ENCODE data around the gene AK8. TPM values are rescaled to one million over a fixed set of nuclear protein-coding genes. Genes with fewer than 3 reads are reported as not detected.
"Not testable (repeated sequence)": the region's sequence is repeated elsewhere in the genome, so short reads cannot be mapped to it uniquely, and the experiment has no call there.

Gene AK8
- total RNA-seq, 1 donor from 2014 or later = 0.25 TPM

- no peaks in the 10 kb centered on the region for H3K9me3 ChIP-seq
- no peak for DNase-seq (ENCODE audit: extremely low spot score in 2 of 2)
- no peaks in the 10 kb centered on the region for H3K27me3 ChIP-seq
- no peaks in the 10 kb centered on the region for H3K36me3 ChIP-seq
- intact Hi-C loops (cut with DNase I) = no loop called here
- no peak for TF ChIP-seq POLR2AphosphoS5 (IDR thresholded peaks at IDR 0.05; ENCODE audit: insufficient read depth in 1 of 2, low read depth in 1 of 2)
- TF ChIP-seq POLR2A (IDR thresholded peaks at IDR 0.05) = no peak
- no peaks in the 10 kb centered on the region for H3K4me1 ChIP-seq
- H3K27ac ChIP-seq = no peak overlapping the region
- H3K4me3 ChIP-seq = no peak overlapping the region
These were observed 154.3 kb downstream of the AK8 start for GRCh38 chr9:132723809-132724208.

- Histone ChIP-seq H3K4me1 (no peaks in the 10 kb centered on the region), H3K27ac (no peak overlapping the region), H3K9me3 (no peaks in the 10 kb centered on the region), H3K4me3 (no peak overlapping the region), H3K36me3 (no peaks in the 10 kb centered on the region), H3K27me3 (no peaks in the 10 kb centered on the region)
- intact Hi-C loops (cut with DNase I) = no loop called here
- DNase-seq (ENCODE audit: extremely low spot score in 2 of 2) = no peak
- no peak for TF ChIP-seq POLR2AphosphoS5 (IDR thresholded peaks at IDR 0.05; ENCODE audit: insufficient read depth in 1 of 2, low read depth in 1 of 2)
- no peak for TF ChIP-seq POLR2A (IDR thresholded peaks at IDR 0.05)
- TF ChIP-seq, protein P1, sequence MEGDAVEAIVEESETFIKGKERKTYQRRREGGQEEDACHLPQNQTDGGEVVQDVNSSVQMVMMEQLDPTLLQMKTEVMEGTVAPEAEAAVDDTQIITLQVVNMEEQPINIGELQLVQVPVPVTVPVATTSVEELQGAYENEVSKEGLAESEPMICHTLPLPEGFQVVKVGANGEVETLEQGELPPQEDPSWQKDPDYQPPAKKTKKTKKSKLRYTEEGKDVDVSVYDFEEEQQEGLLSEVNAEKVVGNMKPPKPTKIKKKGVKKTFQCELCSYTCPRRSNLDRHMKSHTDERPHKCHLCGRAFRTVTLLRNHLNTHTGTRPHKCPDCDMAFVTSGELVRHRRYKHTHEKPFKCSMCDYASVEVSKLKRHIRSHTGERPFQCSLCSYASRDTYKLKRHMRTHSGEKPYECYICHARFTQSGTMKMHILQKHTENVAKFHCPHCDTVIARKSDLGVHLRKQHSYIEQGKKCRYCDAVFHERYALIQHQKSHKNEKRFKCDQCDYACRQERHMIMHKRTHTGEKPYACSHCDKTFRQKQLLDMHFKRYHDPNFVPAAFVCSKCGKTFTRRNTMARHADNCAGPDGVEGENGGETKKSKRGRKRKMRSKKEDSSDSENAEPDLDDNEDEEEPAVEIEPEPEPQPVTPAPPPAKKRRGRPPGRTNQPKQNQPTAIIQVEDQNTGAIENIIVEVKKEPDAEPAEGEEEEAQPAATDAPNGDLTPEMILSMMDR (IDR thresholded peaks at IDR 0.05) = no peak
These were observed 155.5 kb downstream of the AK8 start for GRCh38 chr9:132722564-132723065.

DNA sequence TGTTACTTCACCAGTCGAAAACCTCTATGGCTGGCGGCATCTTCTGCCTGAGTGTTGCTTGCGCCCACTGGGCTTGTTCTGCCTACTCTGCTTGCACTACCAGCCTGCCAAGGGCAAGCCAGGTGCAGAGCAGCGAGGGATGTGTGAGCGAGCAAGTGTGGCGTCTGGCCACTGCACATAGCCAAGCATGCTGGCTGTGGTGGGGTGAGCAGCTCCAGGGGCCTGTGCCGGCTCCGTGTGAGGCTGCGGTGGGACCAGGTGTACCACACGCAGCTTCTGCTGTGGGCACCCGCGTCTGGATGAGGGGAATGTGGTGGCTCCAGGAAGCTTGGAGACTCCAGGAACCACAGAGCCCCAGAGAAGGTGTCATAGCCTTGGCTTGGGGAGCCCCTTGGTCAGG is 156.4 kb downstream of the AK8 start:
- no peak overlapping the region for H3K27ac ChIP-seq
- DNase-seq (ENCODE audit: extremely low spot score in 2 of 2) = no peak
- no peaks in the 10 kb centered on the region for H3K36me3 ChIP-seq
- H3K27me3 ChIP-seq = no peaks in the 10 kb centered on the region
- no peaks in the 10 kb centered on the region for H3K9me3 ChIP-seq
- intact Hi-C loops (cut with DNase I) = no loop called here
- H3K4me1 ChIP-seq = no peaks in the 10 kb centered on the region
- TF ChIP-seq, protein P1 (IDR thresholded peaks at IDR 0.05) = no peak
- TF ChIP-seq POLR2A (IDR thresholded peaks at IDR 0.05) = no peak
- no peak for TF ChIP-seq POLR2AphosphoS5 (IDR thresholded peaks at IDR 0.05; ENCODE audit: insufficient read depth in 1 of 2, low read depth in 1 of 2)
- no peak overlapping the region for H3K4me3 ChIP-seq

- H3K27ac ChIP-seq; intact Hi-C loops (cut with DNase I); H3K27me3 ChIP-seq; H3K9me3 ChIP-seq; H3K4me3 ChIP-seq; H3K36me3 ChIP-seq; H3K4me1 ChIP-seq; DNase-seq (ENCODE audit: extremely low spot score in 2 of 2): not testable (repeated sequence)
These were observed 159.6 kb downstream of the AK8 start for GRCh38 chr9:132718381-132718928.

- Histone ChIP-seq H3K9me3 (no peaks in the 10 kb centered on the region), H3K27ac (no peak overlapping the region), H3K4me1 (no peaks in the 10 kb centered on the region), H3K36me3 (no peaks in the 10 kb centered on the region), H3K4me3 (no peak overlapping the region), H3K27me3 (no peaks in the 10 kb centered on the region)
- intact Hi-C loops (cut with DNase I) = no loop called here
- no peak for DNase-seq (ENCODE audit: extremely low spot score in 2 of 2)
- TF ChIP-seq POLR2A (IDR thresholded peaks at IDR 0.05) (no peak), POLR2AphosphoS5 (IDR thresholded peaks at IDR 0.05; ENCODE audit: insufficient read depth in 1 of 2, low read depth in 1 of 2) (no peak)
- TF ChIP-seq, protein P1 (IDR thresholded peaks at IDR 0.05) = no peak
These were observed 160.6 kb downstream of the AK8 start for GRCh38 chr9:132717326-132717945.

GRCh38 chr9:132716007-132716406 is 162.1 kb downstream of the AK8 start:
- no peak for DNase-seq (ENCODE audit: extremely low spot score in 2 of 2)
- Histone ChIP-seq H3K9me3 (no peaks in the 10 kb centered on the region), H3K27ac (no peak overlapping the region), H3K4me1 (no peaks in the 10 kb centered on the region), H3K36me3 (no peaks in the 10 kb centered on the region), H3K4me3 (no peak overlapping the region), H3K27me3 (no peaks in the 10 kb centered on the region)
- intact Hi-C loops (cut with DNase I) = no loop called here
- no peak for TF ChIP-seq POLR2AphosphoS5 (IDR thresholded peaks at IDR 0.05; ENCODE audit: insufficient read depth in 1 of 2, low read depth in 1 of 2)
- no peak for TF ChIP-seq POLR2A (IDR thresholded peaks at IDR 0.05)
- TF ChIP-seq, protein P1 (IDR thresholded peaks at IDR 0.05) = no peak

All from vagina (tissue), 2 donors.